OCI-LY7 (cell line): ENCODE measurements around the gene HELT. TPM values are rescaled to one million over a fixed set of nuclear protein-coding genes. Genes with fewer than 3 reads are reported as not detected.

Experiments used
- BruUV-seq: library from RNA; stranded (reverse); fragments of 400-500 nt; replicated peaks from 2 replicates; lab custom pipeline; 2021; lab: Mats Ljungman, UMichigan
- CTCF ChIA-PET: fragments of 300-600 bp; sonication (Branson Sonifier 250); formaldehyde crosslinking; loops from one replicate; lab custom pipeline; 2022; ENCODE audit warnings: antibody characterized with exemption; ENCODE audit not compliant: unreplicated experiment; lab: Charles Lee
- POLR2A ChIA-PET: fragments of 300-600 bp; sonication (Branson Sonifier 250); formaldehyde crosslinking; loops from one replicate; lab custom pipeline; 2022; ENCODE audit warnings: antibody characterized with exemption; lab: Charles Lee
- DNase-seq: peaks from one replicate; pipeline ENCODE4 v3.0.0-alpha.2; 2015; ENCODE audit warnings: low spot score
- H2AFZ ChIP-seq: fragments of 200-600 bp; sonication (generic), shearing (Covaris generic); 2 replicates; pipeline ENCODE4 v1.6.1; 2014; ENCODE audit warnings: mild to moderate bottlenecking, antibody characterized with exemption, low read length, moderate library complexity
- H3K27ac ChIP-seq: fragments of 200-600 bp; sonication (generic); 2 replicates; pipeline ENCODE4 v1.5.1; 2014; ENCODE audit warnings: mixed run types, low read depth, mild to moderate bottlenecking, moderate library complexity, low read length, inconsistent platforms; ENCODE audit not compliant: poor library complexity, severe bottlenecking
- H3K36me3 ChIP-seq: fragments of 200-600 bp; sonication (generic); 2 replicates; pipeline ENCODE4 v1.6.1; 2014; ENCODE audit warnings: mild to moderate bottlenecking, antibody characterized with exemption, low read length, moderate library complexity, mixed read lengths; ENCODE audit not compliant: insufficient read depth
- H3K4me1 ChIP-seq: fragments of 200-600 bp; sonication (generic); 2 replicates; pipeline ENCODE4 v1.5.1; 2014; ENCODE audit warnings: mild to moderate bottlenecking, low read length; ENCODE audit not compliant: insufficient read depth, poor library complexity, severe bottlenecking
- H3K4me2 ChIP-seq: fragments of 200-600 bp; sonication (generic); 2 replicates; pipeline ENCODE4 v1.6.1; 2014; ENCODE audit warnings: mild to moderate bottlenecking, low read length
- H3K4me3 ChIP-seq: fragments of 200-600 bp; sonication (generic); 2 replicates; pipeline ENCODE4 v1.5.1; 2014; ENCODE audit warnings: mild to moderate bottlenecking, low read depth, low read length; ENCODE audit not compliant: poor library complexity, severe bottlenecking
- H3K79me2 ChIP-seq: fragments of 200-600 bp; sonication (generic); 2 replicates; pipeline ENCODE4 v1.6.1; 2016; ENCODE audit warnings: low read depth, mild to moderate bottlenecking, low read length, moderate library complexity, mixed read lengths; ENCODE audit not compliant: insufficient read depth
- H3K9me2 ChIP-seq: fragments of 200-600 bp; sonication (generic); 2 replicates; pipeline ENCODE4 v1.6.1; 2016; ENCODE audit warnings: mild to moderate bottlenecking, low read length, mixed read lengths; ENCODE audit not compliant: insufficient read depth
- H3K9me3 ChIP-seq: fragments of 200-600 bp; sonication (generic); 2 replicates; pipeline ENCODE4 v1.6.1; 2014; ENCODE audit warnings: mild to moderate bottlenecking, mixed run types, low read length, mixed read lengths
- H4K20me1 ChIP-seq: fragments of 200-600 bp; sonication (generic); 2 replicates; pipeline ENCODE4 v1.6.1; 2014; ENCODE audit warnings: mild to moderate bottlenecking, antibody characterized with exemption, low read length, moderate library complexity, mixed read lengths; ENCODE audit not compliant: insufficient read depth
- CTCF ChIP-seq: fragments of 200-600 bp; sonication (generic); conservative IDR thresholded peaks from 2 replicates; pipeline ENCODE4 v1.5.1; 2014; ENCODE audit warnings: mild to moderate bottlenecking, antibody characterized with exemption, low read length, moderate library complexity, mixed read lengths
- EZH2phosphoT487 ChIP-seq: fragments of 200-600 bp; sonication (generic); IDR thresholded peaks from 2 replicates; pipeline ENCODE4 v1.6.1; 2018; ENCODE audit warnings: low read depth, borderline replicate concordance, mild to moderate bottlenecking, mixed run types, antibody characterized with exemption, low read length, moderate library complexity, mixed read lengths
- intact Hi-C: fragments of 100-400 bp; cut with micrococcal nuclease; formaldehyde crosslinking; loops from one replicate; pipeline ENCODE4 v1.10.0; 2022; ENCODE audit not compliant: unreplicated experiment
- total RNA-seq, 2 experiments: library from RNA; depleted of rRNA in 1 of 2; stranded (reverse); fragments of >200 nt in 1 of 2; shearing (Covaris generic) in 1 of 2; gene quantifications; 2 replicates each; pipeline ENCODE4 v1.2.3, GENCODE V29; 2014 to 2022

Gene HELT
- total RNA-seq, 2 experiments from 2014 or later, result not detected

- no peaks in the 10 kb centered on the region for H4K20me1 ChIP-seq
- ChIA-PET CTCF (interaction anchor here (0.6 kb wide), 1 partner anchor 301 kb away, joined by 3 read pairs; no protein-coding TSS in a partner anchor), POLR2A (no interaction called here)
- no TSS peak for BruUV-seq
- H3K27ac ChIP-seq, result no peak overlapping the region
- H3K36me3 ChIP-seq, result no peaks in the 10 kb centered on the region
- H3K9me2 ChIP-seq, result no peaks in the 10 kb centered on the region
- H3K9me3 ChIP-seq, result no peaks in the 10 kb centered on the region
- TF ChIP-seq EZH2phosphoT487 (no peak), CTCF (no peak)
- H3K4me3 ChIP-seq, result no peak overlapping the region
- no peak overlapping the region for H2AFZ ChIP-seq
- intact Hi-C loops, result no loop called here
- peaks cover 6% of the 10 kb centered on the region for H3K4me1 ChIP-seq
- H3K79me2 ChIP-seq, result no peaks in the 10 kb centered on the region
- no peak for DNase-seq
- no peak overlapping the region for H3K4me2 ChIP-seq
Observed at GRCh38 chr4:185002784-185003183, 15.5 kb upstream of the HELT start.

- POLR2A ChIA-PET, result no interaction called here
- H3K36me3 ChIP-seq, result no peaks in the 10 kb centered on the region
- no TSS peak for BruUV-seq
- CTCF ChIA-PET, result no interaction called here
- no peak overlapping the region for H3K4me2 ChIP-seq
- no peak overlapping the region for H2AFZ ChIP-seq
- intact Hi-C loops, result no loop called here
- TF ChIP-seq EZH2phosphoT487 (no peak), CTCF (no peak)
- no peaks in the 10 kb centered on the region for H4K20me1 ChIP-seq
- no peaks in the 10 kb centered on the region for H3K9me3 ChIP-seq
- DNase-seq, result no peak
- no peaks in the 10 kb centered on the region for H3K79me2 ChIP-seq
- H3K4me3 ChIP-seq, result no peak overlapping the region
- no peak overlapping the region for H3K27ac ChIP-seq
- peaks cover 6% of the 10 kb centered on the region for H3K4me1 ChIP-seq
- no peaks in the 10 kb centered on the region for H3K9me2 ChIP-seq
Observed at GRCh38 chr4:185003596-185004351, 14.5 kb upstream of the HELT start.
